IPS DF 19.7 (cell line): ENCODE results near the gene PPM1B.
"Not testable (repeated sequence)": the region's sequence is repeated elsewhere in the genome, so short reads cannot be mapped to it uniquely, and the experiment has no call there.

Experiments
- DNase-seq: peaks from one replicate; pipeline ENCODE4 v3.0.0-alpha.2; 2013; ENCODE audit warnings: low read depth, low spot score

The PPM1B gene

DNA sequence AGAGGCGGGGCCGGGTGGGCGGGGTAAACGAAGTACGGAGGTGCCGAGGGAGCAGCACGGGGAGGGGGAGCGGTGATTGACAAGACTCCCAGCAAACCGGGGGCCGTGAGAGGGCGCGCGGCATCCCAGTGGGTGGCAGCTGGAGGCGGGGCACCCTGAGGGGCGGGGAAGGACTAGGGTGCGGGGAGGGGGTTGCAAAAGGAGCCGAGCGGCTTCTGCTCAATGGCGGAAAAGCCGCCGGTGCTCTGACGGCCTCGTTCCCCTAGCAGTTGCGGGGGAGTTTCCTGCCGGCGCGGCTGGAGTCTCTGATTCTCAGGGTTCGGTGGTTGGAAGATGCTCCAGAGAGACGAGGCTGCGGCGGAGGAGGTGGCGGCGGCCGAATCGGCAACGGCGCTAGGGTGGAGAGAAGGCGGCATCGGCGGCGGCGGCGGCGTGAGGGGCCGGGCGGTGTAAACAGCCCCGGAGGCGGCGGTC, at the start of gene PPM1B:
Gene PPM1B (plus strand): TSS at position 195 of the 474 bp plus-strand sequence. CDS start 32,325 bp downstream, outside the sequence.
- no peak for DNase-seq

DNA sequence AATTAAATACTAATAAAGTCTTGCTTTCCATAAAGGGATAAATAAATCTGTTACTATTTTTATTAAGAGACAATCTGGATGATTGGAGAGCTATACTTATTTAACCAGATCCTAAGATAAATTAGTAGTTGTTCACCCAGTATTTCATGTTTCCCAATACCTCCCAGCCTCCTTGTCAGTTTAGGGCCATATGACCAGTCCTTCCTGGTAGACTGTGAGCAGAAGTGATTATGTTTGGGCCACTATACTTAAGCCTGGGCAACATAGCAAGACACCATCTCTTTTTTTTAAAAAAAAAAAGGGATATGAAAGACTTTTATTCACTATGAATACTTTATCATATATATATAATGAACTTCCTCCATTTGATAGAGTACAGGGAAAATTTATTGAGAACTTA, 48.8 kb upstream of the PPM1B start:
- DNase-seq, result no peak

DNA sequence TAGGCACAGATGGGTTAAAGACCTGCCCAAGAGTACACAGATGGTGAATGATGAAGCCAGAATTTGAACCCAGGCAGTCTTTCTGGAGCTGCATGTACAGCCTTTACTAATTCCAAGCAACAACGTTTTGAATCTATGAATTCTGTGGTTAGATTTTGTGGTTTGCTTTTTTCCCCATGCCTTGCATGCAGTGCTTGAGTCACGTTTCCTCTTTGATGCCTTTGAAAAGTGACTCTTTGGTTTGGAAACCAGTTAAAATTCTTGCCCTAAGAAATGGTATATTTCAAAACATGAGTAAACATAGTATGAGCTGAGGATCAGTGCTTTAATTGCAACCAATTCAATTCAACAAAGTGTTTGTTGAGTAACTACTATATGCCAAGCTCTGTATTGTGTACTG, 48.2 kb upstream of the PPM1B start:
- DNase-seq, result no peak

DNA sequence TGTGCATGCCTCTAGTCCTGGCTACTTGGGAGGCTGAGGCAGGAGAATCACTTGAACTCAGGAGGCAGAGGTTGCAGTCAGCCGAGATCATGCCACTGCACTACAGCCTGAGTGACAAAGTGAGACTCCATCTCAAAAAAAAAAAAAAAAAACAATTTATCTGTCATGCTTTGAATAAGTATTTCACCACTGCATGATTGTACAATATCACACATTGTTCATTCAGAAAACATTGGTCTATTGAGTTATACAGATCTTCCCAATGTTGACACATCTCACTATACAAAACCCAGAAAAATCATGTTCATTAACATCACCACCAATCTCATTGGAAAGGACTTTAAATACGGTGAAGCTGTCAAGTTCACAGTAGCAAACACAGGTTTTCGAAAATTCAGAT, 46.8 kb upstream of the PPM1B start:
- no peak for DNase-seq

DNA sequence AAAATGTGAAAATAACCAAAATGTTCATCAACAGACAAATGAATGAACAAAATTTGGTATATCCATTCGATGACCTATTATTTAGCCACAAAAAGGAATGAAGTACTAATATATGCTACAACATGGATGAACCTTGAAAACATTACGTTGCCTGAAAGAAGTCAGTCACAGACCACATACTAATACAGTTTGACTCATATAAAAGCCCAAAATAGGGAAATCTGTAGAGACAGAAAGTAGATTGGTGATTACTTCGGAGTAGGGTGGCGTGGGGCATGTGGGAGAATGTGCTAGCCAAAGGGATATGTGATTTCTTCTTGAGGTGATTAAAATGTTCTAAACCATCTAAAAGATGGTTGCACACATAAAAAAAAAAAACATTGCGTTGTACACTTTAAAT, 44.2 kb upstream of the PPM1B start:
- no peak for DNase-seq

DNA sequence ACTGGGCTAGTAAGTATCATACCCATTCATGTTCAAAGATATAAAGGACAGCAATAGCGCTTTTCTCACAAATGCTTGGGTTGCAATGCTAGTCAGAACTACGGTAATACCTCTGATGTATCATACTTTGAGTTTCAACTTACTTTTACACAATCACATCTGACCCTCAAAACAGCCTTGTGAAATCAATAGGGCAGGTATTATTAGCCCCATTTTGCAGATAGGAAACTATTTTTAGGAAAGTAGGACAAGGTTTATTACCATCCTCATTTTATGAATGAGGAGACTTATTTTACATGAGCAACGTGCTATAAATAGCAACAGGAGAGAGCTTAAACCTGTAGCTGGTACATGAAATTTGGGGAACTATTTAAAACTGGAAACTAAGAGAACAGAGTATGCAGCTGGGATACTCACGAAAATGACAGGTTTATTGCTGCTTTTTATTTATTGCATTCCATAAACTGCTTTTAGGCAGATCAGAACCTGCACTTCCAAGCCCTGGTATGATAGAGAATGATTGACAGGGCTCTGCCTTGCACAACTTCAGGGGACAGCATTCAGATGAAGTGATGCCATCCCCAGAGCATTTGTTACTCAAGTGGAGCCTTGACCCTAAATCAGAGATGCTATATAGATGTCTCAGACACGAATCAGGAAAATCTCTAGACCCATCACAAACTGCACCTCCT, 42.4 kb upstream of the PPM1B start:
- DNase-seq, result no peak

DNA sequence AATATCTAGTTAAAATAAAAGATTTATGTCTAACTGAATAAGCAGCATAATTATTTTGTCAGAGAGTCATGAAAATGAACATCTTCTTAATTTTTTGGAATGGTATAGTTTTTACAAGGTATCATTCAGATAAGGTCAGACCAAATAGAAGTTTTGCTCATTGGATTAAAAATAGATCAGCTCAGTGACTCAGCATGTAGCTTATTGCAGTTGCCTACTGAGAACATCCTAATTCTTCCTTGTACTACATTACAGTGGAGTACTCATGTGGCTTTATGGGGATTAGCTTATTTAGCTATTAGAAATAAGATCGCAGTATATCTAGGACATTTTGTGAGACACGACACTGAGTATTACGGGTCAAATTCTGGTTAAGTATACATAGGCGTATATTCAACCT, 38.2 kb upstream of the PPM1B start:
- DNase-seq, result no peak

DNA sequence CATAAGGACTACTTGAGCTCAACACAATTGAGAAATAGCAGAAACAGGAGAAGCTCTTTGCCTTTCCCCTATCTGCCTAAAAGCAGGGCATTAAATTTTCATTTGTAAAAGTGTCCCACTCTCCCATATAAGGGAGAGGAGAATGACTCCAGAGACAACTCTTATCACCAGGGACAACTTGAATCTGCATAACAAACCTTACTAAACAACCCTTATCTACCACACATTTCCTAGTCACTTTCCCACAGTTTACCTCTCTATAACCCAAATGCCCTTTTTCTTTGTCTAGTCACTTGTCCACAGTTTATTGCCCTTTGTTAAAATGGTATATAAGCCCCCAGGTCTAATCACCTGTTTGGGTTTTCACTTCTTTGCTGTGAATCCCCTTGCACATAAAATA, 37.5 kb upstream of the PPM1B start:
- no peak for DNase-seq

DNA sequence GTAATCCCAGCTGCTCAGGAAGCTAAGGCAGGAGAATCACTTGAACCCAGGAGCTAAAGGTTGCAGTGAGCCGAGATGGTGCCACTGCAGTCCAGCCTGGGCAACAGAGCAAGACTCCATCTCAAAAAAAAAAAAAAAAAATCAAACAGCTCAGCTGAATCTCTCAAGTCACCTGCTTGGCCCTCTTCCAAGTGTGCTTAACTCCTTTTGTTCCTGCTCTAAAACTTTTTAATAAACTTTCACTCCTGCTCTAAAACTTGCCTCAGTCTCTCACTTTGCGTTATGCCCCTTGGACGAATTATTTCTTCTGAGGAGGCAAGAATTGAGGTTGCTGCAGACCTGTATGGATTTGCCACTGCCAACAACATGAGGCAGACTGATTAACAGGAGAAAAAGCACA, 35.1 kb upstream of the PPM1B start:
- DNase-seq, result not testable (repeated sequence)

DNA sequence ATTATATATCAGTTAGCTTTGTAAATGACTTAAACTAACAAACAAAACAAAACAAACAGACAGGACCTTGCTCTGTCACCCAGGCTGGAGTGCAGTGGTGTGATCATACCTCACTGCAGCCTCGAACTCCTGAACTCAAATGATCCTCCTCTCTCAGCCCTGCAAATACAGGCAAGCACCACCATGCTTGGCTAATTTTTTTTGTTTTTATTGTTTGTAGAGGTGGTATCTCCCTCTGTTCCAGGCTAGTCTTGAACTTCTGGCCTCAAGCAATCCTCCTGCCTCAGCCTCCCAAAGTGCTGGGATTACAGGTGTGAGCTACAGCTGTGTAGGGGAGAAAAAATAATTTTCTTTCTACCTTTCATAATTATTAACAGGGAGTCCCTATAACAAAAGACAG, 33.8 kb upstream of the PPM1B start:
- DNase-seq, result no peak

DNA sequence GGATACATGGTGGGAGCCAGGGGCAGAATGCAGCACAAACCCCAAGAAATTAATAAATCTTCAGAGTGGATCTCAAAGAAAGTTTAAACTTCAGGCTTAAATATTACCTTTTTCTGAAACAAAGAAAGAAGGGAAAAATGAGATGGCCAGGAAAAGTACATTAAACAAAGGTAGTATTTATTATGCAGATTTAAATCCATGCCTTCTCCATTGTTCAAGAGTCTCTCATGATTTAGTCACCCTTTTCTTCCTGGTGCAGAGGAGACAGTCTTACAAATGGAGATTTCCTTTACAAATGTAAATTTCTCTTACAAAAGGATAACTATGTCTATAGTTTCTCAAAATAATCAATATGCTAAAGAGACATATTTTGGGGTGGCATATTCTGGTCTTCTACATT, 33.4 kb upstream of the PPM1B start:
- no peak for DNase-seq

DNA sequence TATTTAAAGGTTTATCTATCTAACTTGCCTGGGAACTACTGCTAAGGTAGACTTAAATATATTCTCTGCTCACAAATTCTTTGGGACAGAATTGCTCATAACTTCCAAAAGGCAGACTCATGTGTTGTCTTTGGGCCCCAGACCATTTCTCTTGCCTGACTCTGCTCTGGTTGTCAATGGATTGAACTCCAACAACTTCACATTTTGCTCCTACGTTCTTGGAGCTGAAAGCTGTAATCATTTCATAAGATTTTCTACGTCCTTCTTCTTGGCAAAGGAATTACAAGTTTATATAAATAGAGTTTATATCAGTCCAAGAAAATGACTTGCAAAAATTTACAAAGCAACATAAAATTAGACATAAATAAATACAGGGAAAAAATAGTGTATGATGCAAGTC, 32.9 kb upstream of the PPM1B start:
- no peak for DNase-seq

DNA sequence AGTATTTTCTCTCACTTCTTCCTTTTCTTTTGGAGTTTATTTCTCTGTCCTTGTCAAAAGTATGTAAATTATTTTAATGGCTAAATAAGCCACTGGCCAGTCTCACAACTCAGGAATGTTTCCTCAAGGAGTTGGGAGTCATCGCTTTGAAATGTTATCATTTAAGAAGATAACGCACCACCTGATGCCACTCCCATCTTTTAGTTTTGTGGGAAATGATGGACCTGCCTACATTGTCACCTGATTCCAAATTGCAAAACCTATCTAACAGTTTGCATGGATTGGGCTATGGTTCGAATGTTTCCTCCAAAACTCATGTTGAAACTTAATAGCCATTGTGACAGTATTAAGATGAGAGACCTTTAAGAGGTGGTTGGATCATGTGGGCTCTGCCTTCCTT, 32.4 kb upstream of the PPM1B start:
- DNase-seq, result no peak

DNA sequence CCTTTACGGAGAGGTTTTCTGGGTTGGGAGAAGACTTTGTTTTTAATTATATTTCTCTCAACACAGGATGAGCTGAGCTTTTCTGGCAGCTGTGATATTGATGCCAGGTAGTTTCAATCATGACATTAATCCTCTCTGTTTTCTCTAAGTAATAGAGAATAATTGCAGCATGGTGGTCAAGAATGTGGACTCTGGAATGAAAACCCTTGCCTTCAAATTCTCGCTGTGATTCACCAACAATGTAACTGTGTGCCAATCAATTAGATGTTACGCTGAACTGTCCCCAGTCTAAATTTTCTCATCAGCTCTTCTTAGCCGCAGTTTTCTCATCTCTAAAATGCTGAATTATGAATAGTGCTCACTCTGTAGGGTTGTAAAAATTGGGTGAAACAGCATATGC, 31.6 kb upstream of the PPM1B start:
- DNase-seq, result no peak

DNA sequence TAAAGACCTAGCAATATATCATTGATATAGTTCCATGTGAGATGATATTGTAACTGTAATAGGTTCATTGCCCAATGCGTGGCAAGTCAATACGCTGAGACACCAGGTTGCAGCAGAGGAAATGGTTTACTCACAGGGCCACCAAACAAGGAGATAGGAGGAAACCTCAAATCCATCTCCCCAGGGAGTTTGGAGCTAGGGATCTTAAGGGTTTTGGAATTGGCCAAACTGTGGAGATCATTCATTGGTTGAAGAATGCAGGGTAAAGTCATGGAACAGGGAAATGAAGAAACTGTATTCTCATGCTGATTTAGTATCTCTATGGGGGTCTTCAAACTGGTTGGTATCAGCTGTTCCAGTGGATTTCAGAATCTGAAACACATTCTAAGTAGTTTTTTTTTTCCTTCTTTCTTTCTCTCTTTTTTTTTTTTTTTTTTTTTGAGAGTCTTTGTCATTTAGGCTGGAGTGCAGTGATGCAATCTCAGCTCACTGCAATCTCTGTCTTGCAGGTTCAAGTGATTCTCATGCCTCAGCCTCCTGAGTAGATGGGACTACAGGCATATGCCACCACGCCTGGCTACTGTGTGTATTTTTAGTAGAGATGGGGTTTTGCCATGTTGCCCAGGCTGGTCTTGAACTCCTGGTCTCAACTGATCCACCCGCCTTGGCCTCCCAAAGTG, 30.7 kb upstream of the PPM1B start:
- peak; percentile 96 for DNase-seq

DNA sequence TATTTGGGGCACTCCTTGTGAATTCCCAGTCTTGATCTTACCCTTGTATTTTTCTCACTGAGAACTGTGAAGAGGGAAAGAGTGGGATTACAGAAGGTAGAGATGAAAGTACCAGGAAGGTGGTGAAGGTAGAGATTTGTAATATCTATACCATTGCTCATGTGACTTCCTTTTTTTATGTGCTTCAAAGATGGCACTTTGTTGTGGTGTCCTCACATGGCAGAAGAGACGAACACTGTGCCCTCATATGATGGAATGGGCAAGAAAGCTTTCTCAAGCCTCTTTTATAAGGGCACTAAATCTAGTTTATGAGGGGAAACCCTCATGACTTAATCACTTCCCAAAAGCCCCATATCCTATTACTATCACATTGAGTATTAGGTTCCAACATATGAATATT, 28.9 kb upstream of the PPM1B start:
- no peak for DNase-seq

DNA sequence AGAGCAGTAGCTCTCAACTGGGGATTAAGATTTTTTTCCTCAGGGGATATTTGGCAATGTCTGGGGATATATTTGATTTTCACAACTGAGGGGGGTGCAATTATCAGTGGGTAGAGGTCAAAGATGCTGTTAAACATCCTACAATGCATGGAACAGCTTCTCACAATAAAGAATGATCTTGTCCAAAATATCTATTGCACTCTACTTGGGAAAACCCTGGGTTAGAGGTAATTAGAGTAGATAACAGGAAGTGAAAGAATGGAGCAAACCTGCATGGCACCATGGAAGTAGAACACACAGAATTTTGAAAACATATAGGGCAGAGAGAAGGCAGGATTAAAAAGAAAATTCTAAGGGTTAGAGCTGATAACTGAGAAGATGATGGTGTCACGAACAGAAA, 26.4 kb upstream of the PPM1B start:
- DNase-seq, result no peak

DNA sequence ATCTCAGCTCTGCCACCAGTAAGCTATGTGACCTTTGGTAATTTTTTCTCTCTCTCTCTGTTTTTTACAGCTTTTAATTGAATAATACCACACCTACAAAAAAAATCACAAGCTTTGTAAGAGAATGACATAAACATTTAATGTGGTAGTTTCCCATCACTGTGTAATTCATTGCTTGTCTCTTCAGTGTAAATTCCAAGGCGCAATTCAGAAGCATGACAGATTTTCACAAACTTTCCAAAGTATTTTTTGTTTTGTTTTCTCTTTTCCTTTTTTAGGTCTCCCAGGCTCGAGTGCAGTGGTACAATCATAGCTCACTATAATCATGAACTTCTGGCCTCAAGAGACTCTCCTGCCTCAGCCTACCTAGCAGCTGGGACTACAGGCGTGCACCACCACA, 25.0 kb upstream of the PPM1B start:
- DNase-seq, result no peak

DNA sequence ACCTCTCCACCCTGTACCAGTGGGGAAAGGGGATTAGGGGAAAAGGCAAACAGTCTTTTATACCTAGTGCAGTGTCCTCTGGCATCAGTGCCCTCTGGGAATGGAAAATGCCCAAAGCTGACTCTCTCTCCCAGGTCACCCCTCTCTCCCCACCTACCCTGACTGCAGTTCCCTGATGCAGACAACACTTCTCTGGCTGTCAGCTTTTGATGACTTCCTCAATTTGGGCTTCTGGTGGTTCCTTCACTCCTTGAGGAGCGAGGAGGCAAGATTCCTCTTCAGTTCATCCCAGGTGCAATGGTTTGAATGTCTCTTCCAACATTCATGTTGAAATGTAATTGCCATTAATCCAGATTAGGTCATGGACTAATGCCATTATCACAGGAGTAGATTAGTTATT, 19.7 kb upstream of the PPM1B start:
- DNase-seq, result no peak

DNA sequence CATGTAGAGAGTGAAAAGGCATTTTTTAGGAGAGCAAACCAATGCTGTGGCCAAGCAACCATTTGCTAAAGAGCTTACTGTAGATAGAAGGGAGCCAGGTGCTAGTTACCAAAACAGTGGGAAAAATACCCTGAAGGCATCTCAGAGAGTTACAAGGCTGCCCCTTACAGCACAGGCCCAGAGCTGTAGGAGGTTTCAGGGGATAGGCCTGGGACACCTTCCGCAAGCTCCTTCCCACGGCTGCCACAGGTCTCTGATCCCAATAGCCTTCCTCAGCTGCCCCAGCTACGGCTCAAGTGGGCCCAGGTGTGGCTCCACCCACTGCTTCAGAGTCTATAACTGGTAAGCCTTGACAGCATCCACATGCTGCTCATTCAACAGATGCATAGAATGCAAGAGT, 18.2 kb upstream of the PPM1B start:
- DNase-seq, result no peak

DNA sequence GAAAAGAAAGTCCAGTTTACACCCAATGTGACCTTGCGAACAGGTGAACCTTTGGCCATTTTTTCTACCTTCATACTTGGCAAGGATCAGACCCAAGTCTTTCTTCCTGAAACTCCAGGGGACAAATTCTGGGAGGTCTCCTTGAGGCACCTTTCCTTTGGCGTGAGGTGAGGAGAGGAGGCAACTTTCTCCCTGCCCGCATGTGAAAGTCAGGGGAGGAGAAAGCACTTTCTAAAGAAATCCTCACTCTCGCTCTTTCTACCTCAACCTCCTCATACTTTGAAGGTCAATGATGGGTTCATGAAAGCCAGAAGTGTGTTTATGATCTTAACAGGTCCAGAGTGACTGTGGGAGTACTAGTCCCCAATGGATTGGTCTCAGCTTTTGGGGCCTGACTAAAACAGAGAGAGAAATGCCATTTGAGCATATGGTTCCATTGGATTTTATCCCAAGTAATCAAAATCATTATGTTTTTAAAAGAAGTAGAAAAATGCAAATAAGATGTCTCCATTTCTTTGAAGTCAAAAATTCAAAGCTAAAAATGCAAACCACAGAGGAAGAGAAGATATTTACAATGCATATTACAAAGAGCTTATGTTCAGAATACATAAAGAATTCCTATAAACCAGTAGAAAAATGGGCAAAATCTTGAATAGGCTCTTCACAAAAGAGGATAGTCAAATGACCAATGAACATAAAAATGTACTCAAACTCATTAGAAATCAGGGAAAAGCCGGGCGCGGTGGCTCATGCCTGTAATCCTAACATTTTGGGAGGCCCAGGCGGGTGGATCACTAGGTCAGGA, 15.6 kb upstream of the PPM1B start:
- DNase-seq, result no peak

DNA sequence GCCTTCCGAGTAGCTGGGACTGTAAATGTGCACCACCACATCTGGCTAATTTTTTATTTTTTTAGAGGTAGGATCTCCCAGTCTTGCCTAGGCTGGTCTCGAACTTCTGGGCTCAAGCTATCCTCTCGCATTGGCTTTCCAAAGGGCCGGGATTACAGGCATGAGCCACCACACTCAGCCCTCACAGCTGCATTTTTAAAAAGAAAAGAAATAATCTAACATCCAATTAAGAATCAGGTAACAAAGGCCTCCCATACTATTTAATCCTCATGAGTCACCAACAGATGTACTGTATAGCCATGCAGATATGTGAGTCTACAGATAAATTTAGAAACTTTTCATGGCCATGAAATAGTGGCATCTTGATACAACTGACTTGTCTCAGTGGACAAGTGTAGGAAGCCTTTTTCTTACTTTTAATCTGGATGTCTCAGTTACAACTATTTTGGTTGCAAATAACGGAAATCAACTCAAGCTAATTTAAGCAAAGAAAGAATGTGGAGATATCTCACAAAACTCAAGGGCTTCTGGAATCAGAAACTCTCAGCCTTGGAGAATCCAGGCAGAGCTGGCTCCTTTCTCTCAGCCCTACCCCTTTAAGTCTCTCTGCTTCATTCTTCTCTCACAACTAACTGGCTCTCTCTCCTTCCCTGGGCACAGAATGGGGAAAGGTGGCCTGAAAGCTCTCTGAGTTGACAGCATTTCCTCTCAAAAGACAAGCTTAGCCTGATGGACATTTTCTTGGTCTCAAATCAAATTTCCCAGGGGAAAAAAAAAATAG, 12.8 kb upstream of the PPM1B start:
- no peak for DNase-seq
